Trophoblast cell (in vitro differentiated cells and primary cell): ENCODE measurements around the gene EPS8.

Source experiments
- DNase-seq, 2 donors: peaks; one replicate each; pipeline ENCODE4 v3.0.0-alpha.2; 2016
- H2AFZ ChIP-seq: 2 replicates; pipeline ENCODE4 v1.6.1; 2013; ENCODE audit warnings: low read length, moderate library complexity, mild to moderate bottlenecking; ENCODE audit not compliant: insufficient read depth, poor library complexity
- H2AK5ac ChIP-seq: 2 replicates; pipeline ENCODE4 v1.6.1; 2013; ENCODE audit warnings: mild to moderate bottlenecking, low read length
- H2BK120ac ChIP-seq: 2 replicates; pipeline ENCODE4 v1.6.1; 2013; ENCODE audit warnings: low read length, mild to moderate bottlenecking, moderate library complexity; ENCODE audit not compliant: insufficient read depth, poor library complexity
- H2BK12ac ChIP-seq: 2 replicates; pipeline ENCODE4 v1.6.1; 2013; ENCODE audit warnings: mild to moderate bottlenecking, low read length, moderate library complexity
- H2BK5ac ChIP-seq: 2 replicates; pipeline ENCODE4 v1.6.1; 2013; ENCODE audit warnings: low read length, low read depth, moderate library complexity, mild to moderate bottlenecking; ENCODE audit not compliant: poor library complexity
- H3K14ac ChIP-seq: 2 replicates; pipeline ENCODE4 v1.6.1; 2013; ENCODE audit warnings: mild to moderate bottlenecking, low read length
- H3K18ac ChIP-seq: 2 replicates; pipeline ENCODE4 v1.6.1; 2013; ENCODE audit warnings: mild to moderate bottlenecking, low read length
- H3K23ac ChIP-seq: 2 replicates; pipeline ENCODE4 v1.6.1; 2013; ENCODE audit warnings: low read length
- H3K27ac ChIP-seq: 2 replicates; pipeline ENCODE4 v1.5.1; 2013; ENCODE audit warnings: low read depth, mild to moderate bottlenecking, inconsistent platforms, low read length, moderate library complexity
- H3K27me3 ChIP-seq: 2 replicates; pipeline ENCODE4 v1.6.1; 2013; ENCODE audit warnings: inconsistent platforms, mild to moderate bottlenecking, low read length, moderate library complexity; ENCODE audit not compliant: insufficient read depth
- H3K36me3 ChIP-seq, 2 experiments: 1 replicate in 1 of 2; 2 replicates in 1 of 2; pipeline ENCODE4 v1.6.1; 2013; ENCODE audit warnings: low read length in 2 of 2, mild to moderate bottlenecking in 2 of 2, moderate library complexity in 1 of 2; ENCODE audit not compliant: insufficient read depth in 2 of 2, control insufficient read depth in 1 of 2
- H3K4ac ChIP-seq: 2 replicates; pipeline ENCODE4 v1.6.1; 2013; ENCODE audit warnings: low read depth, mild to moderate bottlenecking, low read length, moderate library complexity
- H3K4me1 ChIP-seq, 2 experiments: 1 replicate in 1 of 2; 2 replicates in 1 of 2; pipeline ENCODE4 v1.6.1; 2013; ENCODE audit warnings: low read length in 2 of 2, mild to moderate bottlenecking in 2 of 2, moderate library complexity in 1 of 2; ENCODE audit not compliant: insufficient read depth in 2 of 2, control insufficient read depth in 1 of 2
- H3K4me2 ChIP-seq: 2 replicates; pipeline ENCODE4 v1.6.1; 2013; ENCODE audit warnings: inconsistent platforms, mild to moderate bottlenecking, low read length, moderate library complexity
- H3K4me3 ChIP-seq: 2 replicates; pipeline ENCODE4 v1.5.1; 2013; ENCODE audit warnings: mild to moderate bottlenecking, low read depth, low read length, inconsistent platforms
- H3K79me1 ChIP-seq: one replicate; pipeline ENCODE4 v1.6.1; 2013; ENCODE audit warnings: low read length
- H3K79me2 ChIP-seq: 2 replicates; pipeline ENCODE4 v1.6.1; 2013; ENCODE audit warnings: low read length, mild to moderate bottlenecking; ENCODE audit not compliant: control insufficient read depth, insufficient read depth, poor library complexity
- H3K9ac ChIP-seq: 2 replicates; pipeline ENCODE4 v1.6.1; 2013; ENCODE audit warnings: mild to moderate bottlenecking, low read length
- H3K9me3 ChIP-seq: 2 replicates; pipeline ENCODE4 v1.6.1; 2013; ENCODE audit warnings: low read depth, mild to moderate bottlenecking, control low read depth, inconsistent platforms, low read length; ENCODE audit not compliant: insufficient read depth
- H4K12ac ChIP-seq: 2 replicates; pipeline ENCODE4 v1.6.1; 2013; ENCODE audit warnings: low read depth, mild to moderate bottlenecking, low read length, moderate library complexity
- H4K8ac ChIP-seq: 2 replicates; pipeline ENCODE4 v1.6.1; 2013; ENCODE audit warnings: low read depth, mild to moderate bottlenecking, low read length, moderate library complexity
- H4K91ac ChIP-seq: one replicate; pipeline ENCODE4 v1.6.1; 2013; ENCODE audit warnings: low read depth, mild to moderate bottlenecking, low read length, moderate library complexity
- WGBS: extraction: QIAGEN DNeasy Blood & Tissue Kit; methylation state at CpG from one replicate; pipeline ENCODE4 v1.1.7; 2013; ENCODE audit warnings: missing lambda C conversion rate; ENCODE audit not compliant: insufficient read length, insufficient coverage; ENCODE audit errors: extremely low coverage; 5-methylcytosine and 5-hydroxymethylcytosine counted together

The EPS8 gene

DNA sequence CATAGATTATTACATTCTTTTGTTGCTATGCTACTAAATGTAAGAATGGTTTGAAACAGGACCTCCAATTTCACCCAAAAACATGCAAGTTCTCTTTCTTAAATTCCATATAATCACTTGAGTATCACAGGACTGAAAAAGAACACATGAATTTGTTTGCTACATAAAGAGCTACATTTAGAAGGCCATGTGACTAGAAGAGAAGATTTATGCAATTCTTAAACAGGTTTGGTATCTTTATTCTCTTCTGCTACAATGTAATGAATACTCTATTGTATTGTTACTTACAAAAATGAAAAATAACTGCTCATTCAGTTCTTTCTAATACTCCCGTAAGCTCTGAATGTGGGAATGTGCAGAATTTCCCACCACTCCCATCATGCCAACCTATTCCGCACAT, 9.3 kb downstream of the EPS8 start:
- WGBS = no CpG with 5 or more reads among the region's 2 CpGs
- no peak overlapping the region for H3K14ac ChIP-seq
- no peak overlapping the region for H2BK5ac ChIP-seq
- H3K4me2 ChIP-seq = no peak overlapping the region
- H3K27ac ChIP-seq = no peak overlapping the region
- H3K4me1 ChIP-seq = no peaks in the 10 kb centered on the region
- H2AFZ ChIP-seq = no peak overlapping the region
- peaks cover 0 to 1% of the 10 kb centered on the region in 2 experiments for H3K36me3 ChIP-seq
- H3K79me1 ChIP-seq = no peaks in the 10 kb centered on the region
- no peak overlapping the region for H3K9ac ChIP-seq
- no peak overlapping the region for H2AK5ac ChIP-seq
- no peak overlapping the region for H3K4me3 ChIP-seq
- H4K8ac ChIP-seq = no peak overlapping the region
- no peak overlapping the region for H3K4ac ChIP-seq
- no peak overlapping the region for H4K91ac ChIP-seq
- no peaks in the 10 kb centered on the region for H3K27me3 ChIP-seq
- H3K79me2 ChIP-seq = peaks cover 1% of the 10 kb centered on the region
- no peak overlapping the region for H2BK12ac ChIP-seq
- H3K18ac ChIP-seq = no peak overlapping the region
- no peak overlapping the region for H2BK120ac ChIP-seq
- H4K12ac ChIP-seq = no peak overlapping the region
- H3K23ac ChIP-seq = no peak overlapping the region
- no peak for DNase-seq
- no peaks in the 10 kb centered on the region for H3K9me3 ChIP-seq

DNA sequence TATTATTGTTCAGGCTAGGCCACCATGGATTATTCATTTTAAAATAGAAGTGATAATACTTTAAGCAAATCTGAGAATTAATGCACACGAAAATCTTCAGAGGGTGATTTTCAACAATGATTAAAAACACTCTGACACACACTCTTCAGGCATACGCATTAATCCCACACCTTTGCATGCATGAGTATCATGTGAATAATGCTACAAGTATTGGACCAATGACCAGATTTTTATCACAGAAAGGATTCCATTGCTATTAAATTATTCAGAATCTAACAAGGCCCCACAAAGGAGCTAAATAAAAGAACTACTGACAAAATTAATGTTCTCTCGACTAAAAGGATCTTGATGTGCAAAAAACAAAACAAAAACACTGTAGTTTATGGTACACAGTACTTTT, 11.1 kb downstream of the EPS8 start:
- no peak overlapping the region for H3K9ac ChIP-seq
- no peak overlapping the region for H3K4me3 ChIP-seq
- H3K27me3 ChIP-seq = no peaks in the 10 kb centered on the region
- H4K8ac ChIP-seq = no peak overlapping the region
- H2BK120ac ChIP-seq = no peak overlapping the region
- WGBS = no CpG with 5 or more reads among the region's 3 CpGs
- no peak for DNase-seq
- H3K79me2 ChIP-seq = peaks cover 1% of the 10 kb centered on the region
- no peaks in the 10 kb centered on the region for H3K9me3 ChIP-seq
- H3K79me1 ChIP-seq = no peaks in the 10 kb centered on the region
- H3K4ac ChIP-seq = no peak overlapping the region
- no peak overlapping the region for H2AFZ ChIP-seq
- no peak overlapping the region for H3K27ac ChIP-seq
- no peak overlapping the region for H3K4me2 ChIP-seq
- H4K91ac ChIP-seq = no peak overlapping the region
- no peaks in the 10 kb centered on the region for H3K4me1 ChIP-seq
- H2BK5ac ChIP-seq = no peak overlapping the region
- H3K36me3 ChIP-seq = peaks cover 0 to 1% of the 10 kb centered on the region in 2 experiments
- no peak overlapping the region for H2AK5ac ChIP-seq
- no peak overlapping the region for H3K18ac ChIP-seq
- no peak overlapping the region for H3K14ac ChIP-seq
- H2BK12ac ChIP-seq = no peak overlapping the region
- no peak overlapping the region for H3K23ac ChIP-seq
- H4K12ac ChIP-seq = no peak overlapping the region

DNA sequence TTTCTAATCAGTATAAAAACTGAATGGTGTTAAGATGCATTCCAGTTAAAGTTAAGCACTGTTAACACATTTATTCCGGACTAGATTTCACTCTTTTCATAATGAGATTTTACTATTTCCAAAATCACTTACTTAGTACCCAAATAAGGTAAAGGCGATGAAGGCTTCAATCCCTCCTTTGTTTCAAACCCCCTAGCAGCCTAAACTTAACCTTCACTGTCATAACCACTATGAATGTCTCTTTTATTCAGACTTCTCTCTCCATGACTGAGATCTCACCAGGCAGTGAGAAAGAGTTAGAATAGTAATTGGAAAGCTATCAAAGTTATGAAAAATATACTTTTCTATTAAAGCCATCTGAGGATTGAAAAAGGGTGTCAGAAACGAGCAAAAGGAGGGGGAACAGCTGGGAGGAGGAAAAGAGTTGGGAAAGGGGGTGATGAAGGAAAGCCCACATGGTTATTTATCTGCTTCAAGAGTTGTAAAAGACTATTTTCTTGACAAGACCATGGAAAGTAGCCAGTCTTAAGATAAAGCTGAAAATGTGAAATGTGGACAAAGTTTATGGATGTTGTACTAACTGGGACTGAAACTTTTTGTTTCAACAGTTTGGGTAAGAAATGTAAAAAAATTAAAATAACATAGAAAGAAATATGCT, 11.7 kb downstream of the EPS8 start:
- WGBS = no CpG with 5 or more reads among the region's 3 CpGs
- Histone ChIP-seq H3K27ac (no peak overlapping the region), H3K23ac (no peak overlapping the region), H2AK5ac (no peak overlapping the region), H3K36me3 (peaks cover 0 to 1% of the 10 kb centered on the region in 2 experiments), H3K79me2 (peaks cover 1% of the 10 kb centered on the region), H4K8ac (no peak overlapping the region), H3K14ac (no peak overlapping the region), H4K91ac (no peak overlapping the region), H3K27me3 (no peaks in the 10 kb centered on the region), H3K9me3 (no peaks in the 10 kb centered on the region), H3K79me1 (no peaks in the 10 kb centered on the region), H2BK120ac (no peak overlapping the region), H2BK5ac (no peak overlapping the region), H3K4me3 (no peak overlapping the region), H2AFZ (no peak overlapping the region), H3K4me2 (no peak overlapping the region), H2BK12ac (no peak overlapping the region), H4K12ac (no peak overlapping the region), H3K4me1 (no peaks in the 10 kb centered on the region), H3K18ac (no peak overlapping the region), H3K4ac (no peak overlapping the region), H3K9ac (no peak overlapping the region)
- no peak for DNase-seq

DNA sequence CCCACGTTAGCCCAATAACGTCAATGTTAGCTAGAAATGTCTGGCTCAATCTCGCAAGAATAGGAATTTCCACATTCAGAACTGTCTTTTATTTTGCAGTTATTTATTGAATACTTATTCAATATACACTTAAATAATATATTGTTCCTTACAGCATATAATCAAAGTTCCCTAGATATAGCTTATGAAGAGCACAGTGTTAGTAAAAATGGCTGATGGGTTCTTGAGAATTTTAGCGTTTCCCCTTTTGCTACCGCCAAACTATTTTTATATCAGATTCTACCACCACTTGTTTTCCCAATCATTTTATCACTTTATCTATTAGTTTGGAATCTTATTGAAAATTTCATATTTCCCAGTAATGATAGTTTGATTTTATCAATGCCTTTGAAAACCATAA, 12.7 kb downstream of the EPS8 start:
- Histone ChIP-seq H3K23ac (no peak overlapping the region), H4K12ac (no peak overlapping the region), H2AK5ac (no peak overlapping the region), H3K18ac (no peak overlapping the region), H4K91ac (no peak overlapping the region), H3K79me1 (no peaks in the 10 kb centered on the region), H3K14ac (no peak overlapping the region), H3K27me3 (no peaks in the 10 kb centered on the region), H3K9ac (no peak overlapping the region), H3K4me2 (no peak overlapping the region), H3K4me3 (no peak overlapping the region), H3K79me2 (peaks cover 1% of the 10 kb centered on the region), H2BK12ac (no peak overlapping the region), H2BK120ac (no peak overlapping the region), H3K4me1 (no peaks in the 10 kb centered on the region), H3K9me3 (no peaks in the 10 kb centered on the region), H2AFZ (no peak overlapping the region), H3K4ac (no peak overlapping the region), H2BK5ac (no peak overlapping the region), H3K27ac (no peak overlapping the region), H3K36me3 (no peaks in the 10 kb centered on the region), H4K8ac (no peak overlapping the region)
- DNase-seq = no peak
- WGBS = no CpG with 5 or more reads among the region's 5 CpGs
